Vagina (tissue), 2 donors: ENCODE measurements around the gene COL11A1. TPM values are rescaled to one million over a fixed set of nuclear protein-coding genes. Genes with fewer than 3 reads are reported as not detected.

ENCODE experiments used
- DNase-seq, 2 donors: peaks; one replicate each; pipeline ENCODE4 v3.0.0-alpha.2; 2017; ENCODE audit errors: extremely low spot score in 2 of 2
- H3K27ac ChIP-seq: fragments of 200-600 bp; sonication (generic); one replicate; pipeline ENCODE4 v1.5.1; 2019
- H3K27me3 ChIP-seq: fragments of 200-600 bp; sonication (generic); one replicate; pipeline ENCODE4 v1.5.1; 2019
- H3K36me3 ChIP-seq, 2 donors: fragments of 200-600 bp; sonication (generic); one replicate each; pipeline ENCODE4 v1.5.1; 2017 to 2019
- H3K4me1 ChIP-seq: fragments of 200-600 bp; sonication (generic); one replicate; pipeline ENCODE4 v1.5.1; 2019
- H3K4me3 ChIP-seq, 2 donors: fragments of 200-600 bp; sonication (generic); 1 replicate in 1 of 2; 2 replicates in 1 of 2; pipeline ENCODE4 v1.5.1; 2016 to 2019
- H3K9me3 ChIP-seq: fragments of 200-600 bp; sonication (generic); one replicate; pipeline ENCODE4 v1.5.1; 2019
- POLR2A ChIP-seq, 2 donors: fragments of 450-650 bp; IDR thresholded peaks; one replicate each; pipeline ENCODE4 v1.6.1; 2017; ENCODE audit warnings: antibody characterized with exemption in 2 of 2, mild to moderate bottlenecking in 2 of 2, moderate library complexity in 2 of 2
- POLR2AphosphoS5 ChIP-seq, 2 donors: sonication (generic); formaldehyde crosslinking; IDR thresholded peaks; one replicate each; pipeline ENCODE4 v1.9.0; 2017; ENCODE audit warnings: antibody characterized with exemption in 2 of 2, mild to moderate bottlenecking in 2 of 2, low read depth in 1 of 2; ENCODE audit not compliant: insufficient read depth in 1 of 2
- intact Hi-C: fragments of 100-400 bp; cut with DNase I; formaldehyde crosslinking; loops from one replicate; pipeline ENCODE4 v1.15.1; 2023
- total RNA-seq: library from RNA; depleted of rRNA; stranded (reverse); fragments of >200 nt; gene quantifications from one replicate; pipeline ENCODE4 v1.2.3, GENCODE V29; 2016
- TF ChIP-seq, protein P1 (sequence below), 3 experiments: fragments of 450-650 bp in 2 of 3; fragments of 200-600 bp in 1 of 3; sonication (generic) in 1 of 3; IDR thresholded peaks; one replicate each; pipeline ENCODE4 v1.5.1; 2017 to 2019; ENCODE audit warnings: antibody characterized with exemption in 3 of 3, mild to moderate bottlenecking in 2 of 3, moderate library complexity in 2 of 3

COL11A1 gene
- total RNA-seq, 1 donor from 2014 or later = not detected

DNA sequence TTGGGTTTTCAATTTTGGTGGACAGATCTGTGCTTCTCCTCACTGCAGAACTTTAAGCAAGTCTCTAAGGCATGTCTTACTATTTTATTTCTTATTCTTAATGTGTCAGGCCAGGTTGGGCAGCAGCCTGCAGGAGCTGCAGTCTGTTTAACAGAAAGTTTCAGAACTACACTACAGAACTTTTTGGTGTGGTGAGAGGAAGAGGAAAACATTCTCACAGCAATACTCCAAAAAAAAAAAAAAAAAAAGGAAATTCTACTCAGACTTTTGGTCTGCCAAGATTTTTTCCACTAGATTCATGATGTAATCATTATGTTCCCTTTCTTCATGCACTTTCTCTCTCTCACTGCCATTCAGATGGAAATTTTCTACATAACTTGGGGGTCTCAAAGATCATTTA, 255.2 kb downstream of the COL11A1 start:
- no peak for DNase-seq
- Histone ChIP-seq H3K27me3 (no peaks in the 10 kb centered on the region), H3K4me3 (no peak overlapping the region), H3K4me1 (no peaks in the 10 kb centered on the region), H3K9me3 (no peaks in the 10 kb centered on the region), H3K27ac (no peak overlapping the region), H3K36me3 (no peaks in the 10 kb centered on the region)
- TF ChIP-seq, protein P1, sequence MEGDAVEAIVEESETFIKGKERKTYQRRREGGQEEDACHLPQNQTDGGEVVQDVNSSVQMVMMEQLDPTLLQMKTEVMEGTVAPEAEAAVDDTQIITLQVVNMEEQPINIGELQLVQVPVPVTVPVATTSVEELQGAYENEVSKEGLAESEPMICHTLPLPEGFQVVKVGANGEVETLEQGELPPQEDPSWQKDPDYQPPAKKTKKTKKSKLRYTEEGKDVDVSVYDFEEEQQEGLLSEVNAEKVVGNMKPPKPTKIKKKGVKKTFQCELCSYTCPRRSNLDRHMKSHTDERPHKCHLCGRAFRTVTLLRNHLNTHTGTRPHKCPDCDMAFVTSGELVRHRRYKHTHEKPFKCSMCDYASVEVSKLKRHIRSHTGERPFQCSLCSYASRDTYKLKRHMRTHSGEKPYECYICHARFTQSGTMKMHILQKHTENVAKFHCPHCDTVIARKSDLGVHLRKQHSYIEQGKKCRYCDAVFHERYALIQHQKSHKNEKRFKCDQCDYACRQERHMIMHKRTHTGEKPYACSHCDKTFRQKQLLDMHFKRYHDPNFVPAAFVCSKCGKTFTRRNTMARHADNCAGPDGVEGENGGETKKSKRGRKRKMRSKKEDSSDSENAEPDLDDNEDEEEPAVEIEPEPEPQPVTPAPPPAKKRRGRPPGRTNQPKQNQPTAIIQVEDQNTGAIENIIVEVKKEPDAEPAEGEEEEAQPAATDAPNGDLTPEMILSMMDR (IDR thresholded peaks at IDR 0.05) = no peak
- TF ChIP-seq POLR2A (IDR thresholded peaks at IDR 0.05) = no peak
- TF ChIP-seq POLR2AphosphoS5 (IDR thresholded peaks at IDR 0.05; ENCODE audit: insufficient read depth in 1 of 2, low read depth in 1 of 2) = no peak
- intact Hi-C loops = no loop called here

- Histone ChIP-seq H3K36me3 (no peaks in the 10 kb centered on the region), H3K27ac (no peak overlapping the region), H3K4me1 (no peaks in the 10 kb centered on the region), H3K4me3 (no peak overlapping the region), H3K9me3 (no peaks in the 10 kb centered on the region), H3K27me3 (no peaks in the 10 kb centered on the region)
- intact Hi-C loops = no loop called here
- TF ChIP-seq, protein P1 (IDR thresholded peaks at IDR 0.05) = no peak
- TF ChIP-seq POLR2AphosphoS5 (IDR thresholded peaks at IDR 0.05; ENCODE audit: insufficient read depth in 1 of 2, low read depth in 1 of 2) (no peak), POLR2A (IDR thresholded peaks at IDR 0.05) (no peak)
- no peak for DNase-seq
Measured at GRCh38 chr1:102852613-102853012, 255.7 kb downstream of the COL11A1 start.

- TF ChIP-seq POLR2AphosphoS5 (IDR thresholded peaks at IDR 0.05; ENCODE audit: insufficient read depth in 1 of 2, low read depth in 1 of 2) = no peak
- TF ChIP-seq, protein P1 (IDR thresholded peaks at IDR 0.05) = no peak
- TF ChIP-seq POLR2A (IDR thresholded peaks at IDR 0.05) = no peak
- H3K4me3 ChIP-seq = no peak overlapping the region
- no peaks in the 10 kb centered on the region for H3K4me1 ChIP-seq
- intact Hi-C loops = no loop called here
- H3K27me3 ChIP-seq = no peaks in the 10 kb centered on the region
- no peaks in the 10 kb centered on the region for H3K36me3 ChIP-seq
- no peak for DNase-seq
- H3K27ac ChIP-seq = no peak overlapping the region
- no peaks in the 10 kb centered on the region for H3K9me3 ChIP-seq
Measured at GRCh38 chr1:102851616-102852015, 256.7 kb downstream of the COL11A1 start.

GRCh38 chr1:102842606-102843005, 265.7 kb downstream of the COL11A1 start:
- Histone ChIP-seq H3K27ac (no peak overlapping the region), H3K9me3 (no peaks in the 10 kb centered on the region), H3K4me3 (no peak overlapping the region), H3K27me3 (no peaks in the 10 kb centered on the region), H3K4me1 (no peaks in the 10 kb centered on the region), H3K36me3 (no peaks in the 10 kb centered on the region)
- intact Hi-C loops = no loop called here
- TF ChIP-seq POLR2AphosphoS5 (IDR thresholded peaks at IDR 0.05; ENCODE audit: insufficient read depth in 1 of 2, low read depth in 1 of 2) (no peak), POLR2A (IDR thresholded peaks at IDR 0.05) (no peak)
- TF ChIP-seq, protein P1 (IDR thresholded peaks at IDR 0.05) = no peak
- DNase-seq = no peak

- Histone ChIP-seq H3K36me3 (no peaks in the 10 kb centered on the region), H3K4me3 (no peak overlapping the region), H3K4me1 (no peaks in the 10 kb centered on the region), H3K9me3 (no peaks in the 10 kb centered on the region), H3K27ac (no peak overlapping the region), H3K27me3 (no peaks in the 10 kb centered on the region)
- no peak for DNase-seq
- TF ChIP-seq, protein P1 (IDR thresholded peaks at IDR 0.05) = no peak
- TF ChIP-seq POLR2AphosphoS5 (IDR thresholded peaks at IDR 0.05; ENCODE audit: insufficient read depth in 1 of 2, low read depth in 1 of 2) = no peak
- TF ChIP-seq POLR2A (IDR thresholded peaks at IDR 0.05) = no peak
- intact Hi-C loops = no loop called here
Measured at GRCh38 chr1:102840741-102841140, 267.6 kb downstream of the COL11A1 start.
